SKM-1 (cell line): ENCODE data around the gene DTWD1.
"Not testable (repeated sequence)": the region's sequence is repeated elsewhere in the genome, so short reads cannot be mapped to it uniquely, and the experiment has no call there.

Experiments used
- DNase-seq: peaks from one replicate; lab custom pipeline; 2025; ENCODE audit not compliant: unreplicated experiment; lab: John Stamatoyannopoulos, UW

DTWD1 gene

GRCh38 chr15:49645941-49646340 lies 25.1 kb downstream of the DTWD1 start:
- DNase-seq = no peak

- no peak for DNase-seq
These were observed 26.0 kb downstream of the DTWD1 start for GRCh38 chr15:49646891-49647290.

- DNase-seq = no peak
These were observed 29.1 kb downstream of the DTWD1 start for GRCh38 chr15:49649987-49650386.

GRCh38 chr15:49650676-49651075 lies 29.8 kb downstream of the DTWD1 start:
- DNase-seq = no peak

GRCh38 chr15:49652922-49653321 lies 32.1 kb downstream of the DTWD1 start:
- DNase-seq = no peak

- DNase-seq = no peak
These were observed 35.9 kb downstream of the DTWD1 start for GRCh38 chr15:49656734-49657133.

GRCh38 chr15:49664716-49665115 lies 43.9 kb downstream of the DTWD1 start:
- DNase-seq = no peak

GRCh38 chr15:49666486-49666885 lies 45.6 kb downstream of the DTWD1 start:
- DNase-seq = not testable (repeated sequence)

GRCh38 chr15:49669288-49669687 lies 48.4 kb downstream of the DTWD1 start:
- no peak for DNase-seq

GRCh38 chr15:49673861-49674260 lies 53.0 kb downstream of the DTWD1 start:
- no peak for DNase-seq

GRCh38 chr15:49674370-49674769 lies 53.5 kb downstream of the DTWD1 start:
- DNase-seq = no peak

- no peak for DNase-seq
These were observed 54.2 kb downstream of the DTWD1 start for GRCh38 chr15:49675041-49675440.

- no peak for DNase-seq
These were observed 57.8 kb downstream of the DTWD1 start for GRCh38 chr15:49678655-49679054.

- no peak for DNase-seq
These were observed 65.8 kb downstream of the DTWD1 start for GRCh38 chr15:49686599-49686998.

GRCh38 chr15:49688135-49688790 lies 67.4 kb downstream of the DTWD1 start:
- DNase-seq = no peak

- no peak for DNase-seq
These were observed 71.8 kb downstream of the DTWD1 start for GRCh38 chr15:49692514-49693090.

GRCh38 chr15:49693498-49693897 lies 72.7 kb downstream of the DTWD1 start:
- DNase-seq = no peak

- DNase-seq = no peak
These were observed 75.6 kb downstream of the DTWD1 start for GRCh38 chr15:49696433-49696832.

GRCh38 chr15:49697121-49697520 lies 76.3 kb downstream of the DTWD1 start:
- DNase-seq = no peak

GRCh38 chr15:49702982-49703381 lies 82.1 kb downstream of the DTWD1 start:
- DNase-seq = not testable (repeated sequence)
